ENCODE measurements around the gene KIF16B.

- TF ChIP-seq ARNTL (CRISPR knock-in tag; IDR thresholded peaks at IDR 0.05; ENCODE audit: borderline replicate concordance, low read depth) (no peak), ESRRG (CRISPR knock-in tag; IDR thresholded peaks at IDR 0.05) (no peak), PATZ1 (CRISPR knock-in tag; IDR thresholded peaks at IDR 0.05; ENCODE audit: borderline replicate concordance) (no peak), TCF4 (CRISPR knock-in tag; IDR thresholded peaks at IDR 0.05; ENCODE audit: borderline replicate concordance) (no peak), TSHZ2 (CRISPR knock-in tag; IDR thresholded peaks at IDR 0.05) (no peak), TOX (CRISPR knock-in tag; IDR thresholded peaks at IDR 0.05; ENCODE audit: borderline replicate concordance) (no peak), CSDC2 (CRISPR knock-in tag; IDR thresholded peaks at IDR 0.05) (no peak), CREB5 (CRISPR knock-in tag; IDR thresholded peaks at IDR 0.05; ENCODE audit: low read depth) (no peak), CSRNP3 (CRISPR knock-in tag; IDR thresholded peaks at IDR 0.05) (no peak), GLIS3 (CRISPR knock-in tag; IDR thresholded peaks at IDR 0.05) (no peak), ZFP3 (CRISPR knock-in tag; IDR thresholded peaks at IDR 0.05) (no peak)
Observed at GRCh38 chr20:16393836-16394235, 179.4 kb downstream of the KIF16B start.

All from SK-N-SH treated with all-trans-retinoic acid at 6 μM for 48 hours (cell line).